DND-41 (cell line): ENCODE data around the gene LRRN2.
A peak's percentile ranks its signal among the peaks of the same experiment; 100 is the strongest.

Source experiments
- ATAC-seq: fragments of 200-7000 bp; cut with Tn5 transposase; 3 replicates; pipeline ENCODE4 v1.9.1; 2021; ENCODE audit warnings: low read depth; ENCODE audit not compliant: insufficient read depth
- DNase-seq: peaks from one replicate; pipeline ENCODE4 v3.0.0-alpha.2; 2020
- H2AFZ ChIP-seq: 2 replicates; pipeline ENCODE4 v1.6.0; 2012; ENCODE audit warnings: low read depth, low read length
- H3K27ac ChIP-seq: 2 replicates; pipeline ENCODE4 v1.5.1; 2012; ENCODE audit warnings: low read length, inconsistent platforms
- H3K27me3 ChIP-seq: fragments of 200-600 bp; sonication (generic); 2 replicates; pipeline ENCODE4 v1.6.0; 2012; ENCODE audit warnings: low read length, mild to moderate bottlenecking, inconsistent platforms; ENCODE audit not compliant: insufficient read depth, poor library complexity
- H3K36me3 ChIP-seq: 2 replicates; pipeline ENCODE4 v1.5.1; 2012; ENCODE audit warnings: low read length, inconsistent platforms; ENCODE audit not compliant: insufficient read depth
- H3K4me1 ChIP-seq: 2 replicates; pipeline ENCODE4 v1.5.1; 2012; ENCODE audit warnings: mild to moderate bottlenecking, low read length; ENCODE audit not compliant: insufficient read depth
- H3K4me2 ChIP-seq: 2 replicates; pipeline ENCODE4 v1.6.0; 2012; ENCODE audit warnings: mild to moderate bottlenecking, moderate library complexity, low read length, inconsistent platforms; ENCODE audit not compliant: insufficient read depth
- H3K4me3 ChIP-seq, 2 experiments: fragments of 200-600 bp in 1 of 2; shearing (Covaris generic) in 1 of 2; 2 replicates each; pipeline ENCODE4 v1.5.1; 2012 to 2016; ENCODE audit warnings: inconsistent platforms in 2 of 2, low read length in 2 of 2, mild to moderate bottlenecking in 2 of 2, low read depth in 1 of 2, moderate library complexity in 1 of 2
- H3K79me2 ChIP-seq: 2 replicates; pipeline ENCODE4 v1.6.0; 2012; ENCODE audit warnings: low read length, inconsistent platforms; ENCODE audit not compliant: insufficient read depth
- H3K9ac ChIP-seq: 2 replicates; pipeline ENCODE4 v1.6.0; 2012; ENCODE audit warnings: low read depth, mild to moderate bottlenecking, inconsistent platforms, low read length, moderate library complexity
- H3K9me3 ChIP-seq: 2 replicates; pipeline ENCODE4 v1.5.1; 2012; ENCODE audit warnings: low read length, moderate library complexity, mild to moderate bottlenecking, inconsistent platforms; ENCODE audit not compliant: insufficient read depth, severe bottlenecking
- H4K20me1 ChIP-seq: 2 replicates; pipeline ENCODE4 v1.6.0; 2012; ENCODE audit warnings: low read length; ENCODE audit not compliant: insufficient read depth
- CTCF ChIP-seq: IDR thresholded peaks from 2 replicates; pipeline ENCODE4 v1.5.1; 2012; ENCODE audit warnings: borderline replicate concordance, low read length, moderate library complexity, mild to moderate bottlenecking; ENCODE audit not compliant: poor library complexity, severe bottlenecking; ENCODE audit errors: extremely low read depth
- EZH2 ChIP-seq: IDR thresholded peaks from 3 replicates; pipeline ENCODE4 v1.6.1; 2012; ENCODE audit warnings: borderline replicate concordance, low read depth, mild to moderate bottlenecking, moderate library complexity, low read length, inconsistent platforms; ENCODE audit not compliant: severe bottlenecking

The LRRN2 gene

GRCh38 chr1:204589409-204590038, 96.0 kb downstream of the LRRN2 start:
- Histone ChIP-seq H2AFZ (no peak overlapping the region), H3K36me3 (no peaks in the 10 kb centered on the region), H3K4me1 (no peaks in the 10 kb centered on the region), H3K4me2 (no peak overlapping the region), H3K4me3 (no peak overlapping the region), H3K9ac (no peak overlapping the region), H4K20me1 (no peaks in the 10 kb centered on the region), H3K79me2 (no peaks in the 10 kb centered on the region), H3K27ac (no peak overlapping the region), H3K9me3 (no peaks in the 10 kb centered on the region), H3K27me3 (no peaks in the 10 kb centered on the region)
- TF ChIP-seq CTCF (no peak), EZH2 (no peak)
- no peak for ATAC-seq
- DNase-seq, result no peak

- H2AFZ ChIP-seq, result no peak overlapping the region
- no peak overlapping the region for H3K4me3 ChIP-seq
- H3K36me3 ChIP-seq, result no peaks in the 10 kb centered on the region
- H3K9ac ChIP-seq, result no peak overlapping the region
- no peaks in the 10 kb centered on the region for H3K79me2 ChIP-seq
- H3K27ac ChIP-seq, result no peak overlapping the region
- H4K20me1 ChIP-seq, result no peaks in the 10 kb centered on the region
- DNase-seq (no peak), ATAC-seq (no peak)
- TF ChIP-seq CTCF (no peak), EZH2 (no peak)
- H3K27me3 ChIP-seq, result no peaks in the 10 kb centered on the region
- no peaks in the 10 kb centered on the region for H3K4me1 ChIP-seq
- no peaks in the 10 kb centered on the region for H3K9me3 ChIP-seq
- H3K4me2 ChIP-seq, result no peak overlapping the region
These were observed 96.7 kb downstream of the LRRN2 start for GRCh38 chr1:204588826-204589225.

GRCh38 chr1:204587621-204588020, 97.9 kb downstream of the LRRN2 start:
- H3K4me1 ChIP-seq, result no peaks in the 10 kb centered on the region
- no peaks in the 10 kb centered on the region for H3K9me3 ChIP-seq
- no peak for TF ChIP-seq CTCF
- no peak overlapping the region for H2AFZ ChIP-seq
- no peaks in the 10 kb centered on the region for H3K79me2 ChIP-seq
- no peak for ATAC-seq
- no peaks in the 10 kb centered on the region for H3K36me3 ChIP-seq
- no peak overlapping the region for H3K27ac ChIP-seq
- DNase-seq, result no peak
- no peak overlapping the region for H3K4me3 ChIP-seq
- no peaks in the 10 kb centered on the region for H3K27me3 ChIP-seq
- H3K4me2 ChIP-seq, result no peak overlapping the region
- H4K20me1 ChIP-seq, result no peaks in the 10 kb centered on the region
- no peak overlapping the region for H3K9ac ChIP-seq

GRCh38 chr1:204584699-204585372, 100.7 kb downstream of the LRRN2 start:
- Histone ChIP-seq H3K9ac (no peak overlapping the region), H4K20me1 (no peaks in the 10 kb centered on the region), H3K4me2 (no peak overlapping the region), H3K4me3 (no peak overlapping the region), H3K36me3 (no peaks in the 10 kb centered on the region), H3K27ac (no peak overlapping the region), H2AFZ (no peak overlapping the region), H3K9me3 (no peaks in the 10 kb centered on the region), H3K4me1 (no peaks in the 10 kb centered on the region), H3K27me3 (no peaks in the 10 kb centered on the region), H3K79me2 (no peaks in the 10 kb centered on the region)
- ATAC-seq (peak; percentile 73), DNase-seq (peak; percentile 43)
- TF ChIP-seq CTCF (no peak), EZH2 (no peak)
